Endothelial cell of umbilical vein (primary cell): ENCODE data around the gene ITPKB. TPM values are rescaled to one million over a fixed set of nuclear protein-coding genes. Genes with fewer than 3 reads are reported as not detected.
"Not testable (repeated sequence)": the region's sequence is repeated elsewhere in the genome, so short reads cannot be mapped to it uniquely, and the experiment has no call there.

Experiments used
- BruUV-seq: library from RNA; stranded (reverse); fragments of 400-500 nt; replicated peaks from 2 replicates; lab custom pipeline; 2021; lab: Mats Ljungman, UMichigan
- CTCF ChIA-PET: fragments of 300-600, 350-600 bp; sonication (Branson Sonifier 250); formaldehyde crosslinking; loops from one replicate; lab custom pipeline; 2021; ENCODE audit warnings: antibody characterized with exemption, inconsistent platforms; lab: Charles Lee
- POLR2A ChIA-PET: fragments of 300-600, 350-600 bp; sonication (Branson Sonifier 250); formaldehyde crosslinking; loops from one replicate; lab custom pipeline; 2021; ENCODE audit warnings: antibody characterized with exemption, inconsistent platforms; lab: Charles Lee
- DNase-seq: peaks from one replicate; pipeline ENCODE4 v3.0.0-alpha.2; 2011; ENCODE audit warnings: low read depth, low spot score
- FAIRE-seq: peaks from 2 replicates; lab custom pipeline; 2011; peaks lifted over from hg19 to GRCh38; lab: Jason Lieb, UNC
- H2AFZ ChIP-seq: 2 replicates; pipeline ENCODE4 v1.6.0; 2012; ENCODE audit warnings: low read depth, low read length, control low read depth, inconsistent platforms
- H3K27ac ChIP-seq: 2 replicates; pipeline ENCODE4 v1.5.1; 2011; ENCODE audit warnings: low read depth, mild to moderate bottlenecking, control low read depth, low read length, moderate library complexity; ENCODE audit not compliant: insufficient read depth
- H3K27me3 ChIP-seq, 2 experiments: 2 replicates each; pipeline versions ENCODE4 v1.6.0 to v1.6.1; 2011; ENCODE audit warnings: low read length in 2 of 2, mixed read lengths in 1 of 2; ENCODE audit not compliant: control insufficient read depth in 2 of 2, insufficient read depth in 2 of 2
- H3K36me3 ChIP-seq, 2 experiments: 2 replicates in 1 of 2; 3 replicates in 1 of 2; pipeline ENCODE4 v1.5.1; 2011; ENCODE audit warnings: low read length in 2 of 2, mild to moderate bottlenecking in 1 of 2, moderate library complexity in 1 of 2; ENCODE audit not compliant: control insufficient read depth in 2 of 2, insufficient read depth in 2 of 2; ENCODE audit errors: extremely low read depth in 1 of 2
- H3K4me1 ChIP-seq: 3 replicates; pipeline ENCODE4 v1.5.1; 2011; ENCODE audit warnings: mild to moderate bottlenecking, low read length; ENCODE audit not compliant: control insufficient read depth, insufficient read depth; ENCODE audit errors: extremely low read depth
- H3K4me2 ChIP-seq: 2 replicates; pipeline ENCODE4 v1.6.1; 2011; ENCODE audit warnings: low read length, control low read depth, mixed read lengths; ENCODE audit not compliant: insufficient read depth
- H3K4me3 ChIP-seq, 3 experiments: fragments of 200-600 bp in 1 of 3; sonication (generic), shearing (Covaris generic) in 1 of 3; replicated peaks in 1 of 3; 2 replicates each; pipeline ENCODE4 v1.5.1; 2011 to 2016; ENCODE audit warnings: control low read depth in 3 of 3, low read length in 3 of 3, mild to moderate bottlenecking in 2 of 3, inconsistent platforms in 1 of 3, low read depth in 1 of 3, moderate library complexity in 1 of 3; ENCODE audit not compliant: insufficient read depth in 1 of 3
- H3K79me2 ChIP-seq: 2 replicates; pipeline ENCODE4 v1.6.0; 2012; ENCODE audit warnings: low read length, inconsistent platforms; ENCODE audit not compliant: control insufficient read depth, insufficient read depth
- H3K9ac ChIP-seq: replicated peaks from 2 replicates; pipeline ENCODE3; 2011; ENCODE audit warnings: low read length, control low read depth; ENCODE audit not compliant: insufficient read depth; ENCODE audit errors: extremely low read depth
- H3K9me1 ChIP-seq: replicated peaks from 3 replicates; pipeline ENCODE4 v1.6.0; 2011; ENCODE audit warnings: mild to moderate bottlenecking, low read length; ENCODE audit not compliant: control insufficient read depth, insufficient read depth; ENCODE audit errors: extremely low read depth
- H3K9me3 ChIP-seq: replicated peaks from 2 replicates; pipeline ENCODE4 v1.5.1; 2012; ENCODE audit warnings: low read length, inconsistent platforms; ENCODE audit not compliant: control insufficient read depth, insufficient read depth
- H4K20me1 ChIP-seq: replicated peaks from 2 replicates; pipeline ENCODE3; 2011; ENCODE audit warnings: mild to moderate bottlenecking, low read length; ENCODE audit not compliant: control insufficient read depth, insufficient read depth; ENCODE audit errors: extremely low read depth
- CTCF ChIP-seq, 2 donors: IDR thresholded peaks; 1 replicate in 1 of 2; 2 replicates in 1 of 2; pipeline ENCODE4 v1.5.1; 2011; ENCODE audit warnings: low read length in 2 of 2, mild to moderate bottlenecking in 2 of 2, moderate library complexity in 2 of 2, control low read depth in 1 of 2, inconsistent platforms in 1 of 2, low read depth in 1 of 2; ENCODE audit not compliant: insufficient read depth in 1 of 2; ENCODE audit errors: extremely low read depth in 1 of 2
- EZH2 ChIP-seq: IDR thresholded peaks from 2 replicates; pipeline ENCODE4 v1.6.1; 2012; ENCODE audit warnings: borderline replicate concordance, low read depth, mild to moderate bottlenecking, moderate library complexity, low read length, inconsistent platforms; ENCODE audit not compliant: severe bottlenecking
- FOS ChIP-seq: IDR thresholded peaks from 2 replicates; pipeline ENCODE4 v1.6.1; 2011; ENCODE audit warnings: mild to moderate bottlenecking, low read length, moderate library complexity, borderline replicate concordance; ENCODE audit not compliant: insufficient read depth
- GATA2 ChIP-seq: IDR thresholded peaks from 2 replicates; pipeline ENCODE4 v1.7.0; 2011; ENCODE audit warnings: low read depth, mild to moderate bottlenecking, moderate library complexity, mixed read lengths, low read length; ENCODE audit not compliant: insufficient read length, insufficient read depth
- JUN ChIP-seq: IDR thresholded peaks from 2 replicates; pipeline ENCODE4 v1.6.1; 2011; ENCODE audit warnings: borderline replicate concordance, low read depth; ENCODE audit not compliant: insufficient read length, insufficient read depth
- MAX ChIP-seq: IDR thresholded peaks from 2 replicates; pipeline ENCODE4 v1.6.1; 2011; ENCODE audit not compliant: insufficient read depth, insufficient read length
- MYC ChIP-seq: IDR thresholded peaks from one replicate; pipeline ENCODE4 v1.6.1; 2011; ENCODE audit warnings: mild to moderate bottlenecking, low read depth, low read length
- POLR2A ChIP-seq: IDR thresholded peaks from 2 replicates; pipeline ENCODE4 v1.6.1; 2012; ENCODE audit warnings: low read depth, mild to moderate bottlenecking, control low read depth, low read length
- POLR2AphosphoS5 ChIP-seq: IDR thresholded peaks from 2 replicates; pipeline ENCODE4 v1.6.1; 2012; ENCODE audit warnings: low read depth, mild to moderate bottlenecking, control low read depth, low read length, moderate library complexity; ENCODE audit not compliant: insufficient read depth
- dilution Hi-C: fragments of 300-500 bp; cut with MboI; formaldehyde crosslinking; loops from one replicate; pipeline ENCODE4 v1.15.0; 2019; ENCODE audit warnings: low sequenced_read_pairs; ENCODE audit not compliant: extremely low pct_ligation_motif_present
- intact Hi-C: fragments of 100-400 bp; cut with micrococcal nuclease; formaldehyde crosslinking; loops from one replicate; pipeline ENCODE4 v1.10.0; 2022
- polyA plus RNA-seq, 4 experiments: library from polyadenylated mRNA; depleted of rRNA in 3 of 4; stranded (reverse) in 3 of 4; unstranded in 1 of 4; fragments of >200 nt; gene quantifications; 2 replicates each; pipeline versions ENCODE4 v1.2.1 to v1.2.3, GENCODE V29; 2011 to 2012; ENCODE audit warnings: missing spikeins in 1 of 4
- total RNA-seq: library from RNA; stranded (reverse); gene quantifications from 2 replicates; pipeline ENCODE4 v1.2.3, GENCODE V29; 2021

The ITPKB gene
- total and polyA plus RNA-seq, 2 donors (not counting 3 experiments of a cell fraction or from before 2014, with no cell fraction given): 7.7 to 34.8 TPM

DNA sequence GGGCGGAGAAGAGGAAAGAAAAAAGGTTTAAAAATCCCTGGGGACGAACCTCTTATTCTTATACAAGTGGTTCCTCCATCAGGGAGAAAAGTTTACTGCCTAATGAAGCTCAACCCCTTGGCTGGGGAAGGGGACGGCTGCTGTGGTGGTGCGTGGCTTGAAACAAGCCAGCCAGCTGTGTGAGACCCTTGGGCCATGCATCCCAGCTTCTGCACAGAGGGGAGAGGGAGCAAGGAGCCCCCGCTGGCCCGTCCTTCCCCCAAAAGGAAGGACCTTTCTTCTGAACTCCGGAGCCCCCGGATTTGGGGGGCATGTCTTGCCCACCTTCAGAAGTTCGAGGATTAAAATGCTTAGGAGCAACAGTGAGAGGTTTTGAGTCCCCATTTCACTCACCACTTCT, 123.2 kb downstream of the ITPKB start:
- no peak for TF ChIP-seq GATA2
- TF ChIP-seq MYC: no peak
- TF ChIP-seq JUN: no peak
- no peak for TF ChIP-seq FOS
- TF ChIP-seq MAX: no peak
- no peak for TF ChIP-seq EZH2
- TF ChIP-seq POLR2AphosphoS5: no peak
- no peak for TF ChIP-seq POLR2A
- no peak for TF ChIP-seq CTCF (IDR thresholded peaks at IDR 0.05; ENCODE audit: extremely low read depth in 1 of 2, insufficient read depth in 1 of 2, low read depth in 1 of 2, low read length in 2 of 2)
- Histone ChIP-seq H3K27me3 (peaks cover 0 to 2% of the 10 kb centered on the region in 2 experiments), H3K27ac (no peak overlapping the region), H3K9ac (no peak overlapping the region), H3K4me3 (no peak overlapping the region), H3K4me1 (no peaks in the 10 kb centered on the region), H3K9me3 (no peaks in the 10 kb centered on the region), H3K9me1 (no peaks in the 10 kb centered on the region), H3K4me2 (no peak overlapping the region), H3K79me2 (no peaks in the 10 kb centered on the region), H3K36me3 (no peaks in the 10 kb centered on the region), H2AFZ (no peak overlapping the region), H4K20me1 (no peaks in the 10 kb centered on the region)
- dilution Hi-C loops: no loop called here
- DNase-seq (no peak), FAIRE-seq (no peak)
- ChIA-PET POLR2A (no interaction called here), CTCF (interaction anchor here (3.3 kb wide), 1 partner anchor 10 kb away, joined by 9 read pairs; no protein-coding TSS in a partner anchor)
- intact Hi-C loops: no loop called here
- BruUV-seq: no TSS peak

DNA sequence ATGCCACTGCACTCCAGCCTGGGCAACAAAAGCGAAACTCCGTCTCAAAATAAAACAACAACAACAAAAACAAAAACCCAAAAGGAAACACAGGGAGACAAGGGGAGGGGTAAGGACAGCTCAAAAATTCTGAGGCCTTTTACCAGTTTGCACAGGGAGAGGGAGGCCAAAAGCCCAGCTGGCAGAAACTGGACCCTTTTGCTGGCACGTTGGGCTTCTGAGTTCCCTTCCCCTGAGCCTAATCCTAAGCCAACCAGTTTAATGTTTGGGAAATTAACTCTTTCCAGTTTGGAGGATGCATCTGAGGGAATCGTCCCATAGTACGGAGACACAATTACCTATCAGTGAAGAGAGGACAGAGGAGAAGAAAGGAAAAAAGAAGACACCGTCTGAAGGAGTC, 127.1 kb downstream of the ITPKB start:
- H3K4me2 ChIP-seq, H3K9ac ChIP-seq, H2AFZ ChIP-seq, POLR2A ChIA-PET, CTCF ChIA-PET, H4K20me1 ChIP-seq, FAIRE-seq, H3K27ac ChIP-seq, H3K79me2 ChIP-seq, BruUV-seq, H3K4me1 ChIP-seq, H3K9me3 ChIP-seq, H3K4me3 ChIP-seq, H3K9me1 ChIP-seq, H3K27me3 ChIP-seq, H3K36me3 ChIP-seq, DNase-seq, dilution Hi-C loops, intact Hi-C loops: not testable (repeated sequence)
